HG02642 (cell line): ENCODE data around the gene OR14A16.
A peak's percentile ranks its signal among the peaks of the same experiment; 100 is the strongest.

Source experiments
- ATAC-seq: cut with Tn5 transposase; IDR thresholded peaks from one replicate; pipeline ENCODE4 v1.9.1; 2021; ENCODE audit warnings: mild to moderate bottlenecking; ENCODE audit not compliant: unreplicated experiment, poor library complexity

The OR14A16 gene

DNA sequence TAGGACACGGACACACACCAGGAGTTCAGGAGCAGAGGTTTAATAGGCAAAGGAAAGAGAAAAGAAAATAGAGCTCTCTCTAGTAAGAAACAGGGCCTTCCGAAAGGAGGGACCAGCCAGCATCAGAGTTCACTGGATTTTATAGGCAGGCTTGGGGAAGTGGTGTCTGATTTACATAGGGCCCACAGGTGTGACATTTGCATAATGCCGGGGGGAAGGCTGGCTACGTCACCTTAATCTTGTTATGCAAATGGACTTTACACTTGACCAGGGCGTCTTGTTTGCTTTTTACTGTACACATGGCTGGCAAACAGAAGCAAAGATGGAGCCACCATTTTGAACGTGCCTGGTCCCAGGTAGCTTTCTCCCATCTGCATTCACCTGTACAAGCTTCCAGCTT lies at the start of gene OR14A16:
Gene OR14A16 (minus strand): TSS at position 97 of the 400 bp plus-strand sequence. CDS start 8,390 bp downstream, outside the sequence.
- no peak for ATAC-seq

DNA sequence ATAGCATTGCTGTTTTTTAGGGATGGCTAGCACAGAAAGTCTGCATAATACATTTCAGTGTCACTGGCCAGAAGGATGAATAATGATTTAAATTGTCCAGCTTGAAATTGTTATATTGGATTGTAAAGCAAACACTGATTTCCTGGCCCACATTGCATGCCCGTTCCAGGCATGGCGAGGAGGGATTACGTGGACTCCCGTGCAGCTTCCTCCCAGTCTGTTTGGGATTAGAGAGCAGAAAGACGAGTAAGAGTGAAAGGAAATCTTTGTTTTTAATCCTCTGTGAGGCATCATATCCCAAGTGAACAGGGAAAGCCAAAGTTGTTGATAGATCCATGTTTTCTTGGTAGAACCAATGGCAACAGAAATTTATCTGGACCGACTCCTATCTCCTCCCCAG lies 41.5 kb upstream of the OR14A16 start:
- ATAC-seq, result no peak

- no peak for ATAC-seq
Measured at GRCh38 chr1:247864644-247865043, 40.7 kb upstream of the OR14A16 start.

GRCh38 chr1:247862756-247863155 lies 38.8 kb upstream of the OR14A16 start:
- no peak for ATAC-seq

GRCh38 chr1:247857985-247858619 lies 34.2 kb upstream of the OR14A16 start:
- no peak for ATAC-seq

- ATAC-seq, result peak; percentile 67
Measured at GRCh38 chr1:247857069-247857984, 33.4 kb upstream of the OR14A16 start, which contains the start of gene TRIM58. Gene TRIM58, plus strand, starts transcription at chr1:247857187. Its CDS starts 60 bp downstream, at chr1:247857247.

- ATAC-seq, result no peak
Measured at GRCh38 chr1:247855911-247856310, 32.0 kb upstream of the OR14A16 start.

GRCh38 chr1:247854899-247855545 lies 31.1 kb upstream of the OR14A16 start:
- ATAC-seq, result no peak

DNA sequence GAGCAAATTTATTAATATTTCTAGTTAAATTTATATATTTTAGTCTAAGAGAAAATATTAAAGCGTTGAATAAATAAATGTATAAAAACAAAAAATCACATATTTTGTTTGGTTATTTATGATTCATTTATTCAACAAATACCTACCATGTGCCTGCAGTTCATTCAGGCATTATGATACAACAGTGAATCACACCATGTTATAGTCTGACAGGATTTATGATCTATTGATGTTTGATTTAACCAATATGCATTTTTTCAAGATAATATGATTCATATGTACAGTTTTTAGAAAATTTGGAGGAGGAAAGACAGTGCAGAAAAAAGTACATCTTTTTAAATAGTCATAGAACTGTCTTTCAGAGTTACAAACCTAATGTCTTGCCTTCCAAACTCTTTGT lies 25.7 kb upstream of the OR14A16 start:
- no peak for ATAC-seq

DNA sequence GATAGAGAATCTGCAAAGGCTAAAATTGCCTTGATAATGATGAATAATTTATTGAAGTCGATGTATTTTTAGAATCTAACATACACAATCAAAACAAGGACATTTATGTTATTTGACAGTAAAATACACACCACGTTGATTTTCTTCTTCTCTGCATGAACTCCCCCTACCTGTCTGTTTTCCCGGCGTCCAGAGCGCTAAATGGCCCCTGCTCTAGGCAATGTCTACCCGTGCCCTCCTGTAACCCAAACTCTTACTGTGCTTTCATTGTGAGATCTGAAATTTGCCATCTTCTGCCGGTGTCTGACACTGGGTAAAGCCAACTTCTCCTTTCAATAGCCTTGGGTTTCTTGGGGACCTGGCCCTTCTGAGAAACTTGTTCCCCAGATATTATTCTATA lies 24.4 kb upstream of the OR14A16 start:
- ATAC-seq, result no peak

DNA sequence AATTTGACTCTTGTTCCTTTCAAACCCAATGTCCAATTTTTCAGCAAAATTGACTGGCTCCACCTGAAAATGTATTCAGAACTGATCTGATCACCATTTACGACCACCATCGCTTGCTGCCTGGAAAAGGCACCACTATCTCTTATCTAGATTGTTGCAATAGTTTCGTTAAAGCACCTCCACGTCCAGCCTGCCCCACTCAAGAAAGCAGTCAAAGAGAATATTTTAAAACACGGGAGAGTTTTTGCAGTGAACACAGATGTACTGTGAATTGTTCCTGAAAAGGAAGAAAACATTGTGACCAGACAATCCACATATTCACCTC lies 21.7 kb upstream of the OR14A16 start:
- ATAC-seq, result no peak

DNA sequence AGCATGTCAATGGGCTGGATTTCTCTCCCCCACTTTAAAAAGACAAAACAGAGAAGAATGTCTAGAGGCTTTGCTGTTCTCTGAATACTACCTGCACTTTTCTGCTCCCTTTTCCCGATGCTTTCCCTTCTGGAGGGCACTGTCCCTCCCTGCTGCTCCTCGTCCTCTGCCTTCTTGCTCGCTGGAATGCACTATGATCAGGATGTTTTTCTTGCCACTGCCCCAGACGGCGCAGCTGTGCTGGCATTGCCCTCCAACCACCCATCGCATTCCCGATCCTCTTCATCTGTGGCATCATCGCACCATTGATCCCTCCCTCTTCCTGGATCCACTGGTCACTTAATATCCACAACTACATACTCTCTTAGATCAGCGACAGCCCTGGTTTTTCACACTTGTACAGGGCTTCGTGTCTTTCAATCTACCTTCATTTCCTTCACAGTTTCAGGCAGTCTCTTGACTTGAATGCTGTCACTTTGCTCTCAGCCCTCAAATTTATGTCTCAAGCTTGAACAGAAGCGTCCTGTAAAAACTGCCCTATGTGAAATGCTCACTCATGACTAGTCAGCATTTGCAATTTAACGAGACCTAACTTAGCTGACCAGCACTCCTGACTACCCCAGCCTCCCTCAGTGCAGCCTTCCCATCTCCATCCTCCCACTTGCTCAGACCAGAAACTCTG lies 21.2 kb upstream of the OR14A16 start:
- no peak for ATAC-seq

GRCh38 chr1:247843411-247843810 lies 19.5 kb upstream of the OR14A16 start:
- ATAC-seq, result no peak

DNA sequence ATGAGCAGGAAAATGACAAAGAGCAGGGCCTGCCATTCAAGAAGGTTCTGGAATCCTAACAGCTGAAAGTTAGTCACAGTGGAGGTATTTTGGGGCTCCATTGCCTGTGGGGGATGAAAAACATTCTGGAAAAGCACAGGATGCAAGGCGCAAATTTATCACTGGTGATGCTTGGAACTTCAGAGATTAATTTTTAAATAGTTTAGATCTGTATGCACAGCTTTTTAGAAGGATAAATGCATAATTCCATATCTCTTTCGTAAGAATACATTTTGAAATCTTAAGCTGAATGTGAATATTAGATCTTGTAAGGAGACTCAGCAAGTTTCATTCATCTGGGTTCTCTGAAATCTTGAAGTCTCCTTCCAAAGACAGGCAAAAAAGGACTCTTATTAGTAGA lies 17.9 kb upstream of the OR14A16 start, which contains the start of gene OR11L1:
Gene OR11L1 (minus strand): TSS at position 101 of the 400 bp plus-strand sequence. CDS start 0 bp downstream, at position 101.
- no peak for ATAC-seq

GRCh38 chr1:247840818-247841217 lies 16.9 kb upstream of the OR14A16 start:
- ATAC-seq, result no peak

GRCh38 chr1:247833601-247834000 lies 9.7 kb upstream of the OR14A16 start:
- ATAC-seq, result no peak

DNA sequence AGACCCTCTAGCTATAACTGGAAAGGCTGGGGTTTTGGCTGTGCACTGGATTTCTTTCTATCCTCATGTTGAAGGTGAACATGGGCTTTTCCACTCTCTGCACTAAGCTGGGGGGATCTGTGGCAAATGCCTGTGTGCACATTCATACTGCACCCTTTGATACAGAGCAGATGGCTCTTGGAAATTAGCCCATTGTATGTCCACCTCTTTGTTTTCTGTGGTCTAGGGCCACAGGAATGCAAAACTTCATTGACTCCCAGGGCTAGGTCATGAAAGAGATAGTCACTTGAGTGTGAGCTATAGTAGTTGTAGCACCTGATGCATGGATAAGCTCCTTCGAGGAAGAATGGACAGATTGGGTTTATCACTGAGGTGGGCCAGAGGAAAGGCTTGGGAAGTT lies 5.7 kb upstream of the OR14A16 start:
- no peak for ATAC-seq

DNA sequence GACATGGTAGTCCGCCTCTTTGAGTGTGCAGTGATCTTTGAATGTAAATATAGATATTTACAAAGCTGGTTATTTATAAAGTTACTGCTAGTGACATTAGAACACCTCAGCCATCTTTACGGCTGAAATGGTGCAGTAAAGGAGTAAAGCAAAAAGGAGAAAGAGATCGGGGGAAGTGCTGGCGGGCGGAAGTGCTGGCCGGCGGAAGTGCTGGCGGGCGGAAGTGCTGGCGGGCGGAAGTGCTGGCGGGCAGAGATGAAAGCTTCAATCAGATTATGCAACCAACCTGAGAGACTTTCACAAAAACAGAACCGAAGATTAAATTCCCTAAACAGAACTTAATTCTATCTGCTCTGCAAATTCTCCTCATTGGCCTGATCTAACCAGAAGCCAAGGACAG lies 1.4 kb upstream of the OR14A16 start:
- no peak for ATAC-seq

DNA sequence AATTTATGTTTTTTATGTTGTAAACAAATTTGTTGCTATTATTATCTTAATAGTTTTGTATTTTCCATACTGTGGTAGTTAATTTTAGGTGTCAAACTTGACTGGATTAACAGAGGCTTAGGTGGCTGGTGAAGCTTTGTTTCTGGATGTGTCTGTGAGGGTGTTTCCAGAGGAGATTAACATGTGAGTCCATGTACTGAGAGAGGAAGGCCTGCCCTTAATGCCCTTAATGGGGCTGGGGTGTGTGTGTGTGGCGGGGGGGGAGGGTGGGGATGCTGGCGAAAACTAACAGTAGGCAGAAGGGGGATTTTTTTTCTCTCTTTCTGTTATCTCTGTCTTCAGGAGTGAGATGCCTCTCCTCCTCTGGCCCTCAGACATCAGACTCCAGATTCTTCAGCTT lies 1.9 kb downstream of the OR14A16 start:
- ATAC-seq, result no peak

- no peak for ATAC-seq
Measured at GRCh38 chr1:247812637-247813036, 11.3 kb downstream of the OR14A16 start.
